IPS-11a (cell line): Measurements from ENCODE around the gene C6orf163.

Experiments used
- H3K4me3 ChIP-seq: one replicate; pipeline ENCODE4 v1.5.1; 2013; ENCODE audit warnings: low read depth, low read length, control low read depth

C6orf163 gene

DNA sequence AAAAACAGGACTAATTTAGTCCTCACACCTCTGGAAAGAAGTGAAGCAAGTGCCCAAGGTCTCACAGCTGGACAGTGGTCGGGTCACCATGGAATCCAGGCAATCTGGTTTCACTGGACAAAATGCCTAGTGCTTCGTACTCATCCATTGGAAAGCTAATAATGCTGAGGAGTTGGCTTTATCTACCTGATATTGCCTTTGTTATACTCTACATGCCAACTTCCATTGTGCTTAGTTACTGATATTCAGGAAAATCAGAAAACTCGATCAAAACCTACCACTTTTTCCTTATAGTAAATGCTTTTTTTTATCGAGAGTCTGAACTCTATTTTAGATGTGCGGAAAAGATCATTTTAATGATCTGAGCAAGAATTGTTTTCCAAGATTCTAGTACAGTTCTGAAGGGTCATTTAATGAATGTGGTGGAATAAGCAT lies 64.1 kb downstream of the C6orf163 start:
- H3K4me3 ChIP-seq = peak overlapping the region; percentile 92
